Measurements from ENCODE around the gene EGF. TPM values are rescaled to one million over a fixed set of nuclear protein-coding genes. Genes with fewer than 3 reads are reported as not detected.
"Not testable (repeated sequence)": the region's sequence is repeated elsewhere in the genome, so short reads cannot be mapped to it uniquely, and the experiment has no call there.

EGF gene
- total RNA-seq, result 0.04 and 0.07 TPM in 2 replicates

- no peak for DNase-seq (ENCODE audit: low read depth, low spot score)
Measured at GRCh38 chr4:109912706-109913595, at the start of gene EGF. TSS of gene EGF (plus strand) at chr4:109912883. CDS start at chr4:109913336, 453 bp downstream.

GRCh38 chr4:109864134-109864533 is 48.5 kb upstream of the EGF start:
- no peak for DNase-seq (ENCODE audit: low read depth, low spot score)

- DNase-seq (ENCODE audit: low read depth, low spot score), result no peak
Measured at GRCh38 chr4:109870061-109870460, 42.6 kb upstream of the EGF start.

- DNase-seq (ENCODE audit: low read depth, low spot score), result no peak
Measured at GRCh38 chr4:109872065-109872464, 40.6 kb upstream of the EGF start.

GRCh38 chr4:109872950-109873656 is 39.6 kb upstream of the EGF start:
- DNase-seq (ENCODE audit: low read depth, low spot score), result no peak

- DNase-seq (ENCODE audit: low read depth, low spot score), result no peak
Measured at GRCh38 chr4:109873791-109874514, 38.7 kb upstream of the EGF start.

GRCh38 chr4:109875106-109875505 is 37.6 kb upstream of the EGF start:
- DNase-seq (ENCODE audit: low read depth, low spot score), result no peak

- not testable (repeated sequence) for DNase-seq (ENCODE audit: low read depth, low spot score)
Measured at GRCh38 chr4:109875553-109875952, 37.1 kb upstream of the EGF start.

- DNase-seq (ENCODE audit: low read depth, low spot score), result no peak
Measured at GRCh38 chr4:109876634-109877265, 35.9 kb upstream of the EGF start.

GRCh38 chr4:109877400-109877799 is 35.3 kb upstream of the EGF start:
- no peak for DNase-seq (ENCODE audit: low read depth, low spot score)

- DNase-seq (ENCODE audit: low read depth, low spot score), result no peak
Measured at GRCh38 chr4:109878355-109878754, 34.3 kb upstream of the EGF start.

GRCh38 chr4:109879081-109879480 is 33.6 kb upstream of the EGF start:
- DNase-seq (ENCODE audit: low read depth, low spot score), result no peak

- DNase-seq (ENCODE audit: low read depth, low spot score), result no peak
Measured at GRCh38 chr4:109879636-109880314, 32.9 kb upstream of the EGF start.

GRCh38 chr4:109886303-109886702 is 26.4 kb upstream of the EGF start:
- DNase-seq (ENCODE audit: low read depth, low spot score), result no peak

- DNase-seq (ENCODE audit: low read depth, low spot score), result no peak
Measured at GRCh38 chr4:109887071-109887470, 25.6 kb upstream of the EGF start.

GRCh38 chr4:109890076-109890475 is 22.6 kb upstream of the EGF start:
- DNase-seq (ENCODE audit: low read depth, low spot score), result no peak

GRCh38 chr4:109902559-109903251 is 10.0 kb upstream of the EGF start:
- DNase-seq (ENCODE audit: low read depth, low spot score), result no peak

GRCh38 chr4:109908731-109909130 is 4.0 kb upstream of the EGF start:
- DNase-seq (ENCODE audit: low read depth, low spot score), result no peak

GRCh38 chr4:109910256-109910655 is 2.4 kb upstream of the EGF start:
- no peak for DNase-seq (ENCODE audit: low read depth, low spot score)

- no peak for DNase-seq (ENCODE audit: low read depth, low spot score)
Measured at GRCh38 chr4:109913596-109914241, 1.0 kb downstream of the EGF start.
